IMR-90 (cell line): ENCODE results near the gene DBN1. TPM values are rescaled to one million over a fixed set of nuclear protein-coding genes. Genes with fewer than 3 reads are reported as not detected.

Source experiments
- ATAC-seq: fragments of 200-7000 bp; cut with Tn5 transposase; 2 replicates; pipeline ENCODE4 v1.9.1; 2020; ENCODE audit warnings: low read depth, mild to moderate bottlenecking, moderate library complexity
- BruUV-seq: library from RNA; stranded (reverse); fragments of 400-500 nt; replicated peaks from 2 replicates; lab custom pipeline; 2021; lab: Mats Ljungman, UMichigan
- CTCF ChIA-PET: fragments of 300-600 bp; formaldehyde crosslinking; extraction: SDS; loops from one replicate; lab custom pipeline; 2021; ENCODE audit warnings: antibody characterized with exemption; lab: Yijun Ruan, JAX
- POLR2A ChIA-PET: fragments of 300-600 bp; sonication (Branson Sonifier 250); formaldehyde crosslinking; loops from one replicate; lab custom pipeline; 2022; ENCODE audit warnings: antibody characterized with exemption; ENCODE audit not compliant: unreplicated experiment; lab: Charles Lee
- DNase-seq: peaks from one replicate; pipeline ENCODE4 v3.0.0; 2013
- H2AFZ ChIP-seq: replicated peaks from 2 replicates; pipeline ENCODE3; 2013; ENCODE audit warnings: low read length, mild to moderate bottlenecking; ENCODE audit not compliant: poor library complexity
- H2AK5ac ChIP-seq: 2 replicates; pipeline ENCODE4 v1.6.1; 2013; ENCODE audit warnings: low read depth, low read length, inconsistent platforms
- H2AK9ac ChIP-seq: replicated peaks from 2 replicates; pipeline ENCODE3; 2013; ENCODE audit warnings: mild to moderate bottlenecking, low read depth, low read length, moderate library complexity; ENCODE audit not compliant: poor library complexity
- H2BK120ac ChIP-seq: 2 replicates; pipeline ENCODE4 v1.6.1; 2013; ENCODE audit warnings: low read depth, low read length, inconsistent platforms
- H2BK15ac ChIP-seq: 3 replicates; pipeline ENCODE4 v1.6.1; 2013; ENCODE audit warnings: low read depth, low read length, inconsistent platforms
- H2BK20ac ChIP-seq: 2 replicates; pipeline ENCODE4 v1.6.1; 2013; ENCODE audit warnings: low read depth, mild to moderate bottlenecking, inconsistent platforms, low read length, moderate library complexity
- H2BK5ac ChIP-seq: 2 replicates; pipeline ENCODE4 v1.6.1; 2013; ENCODE audit warnings: mild to moderate bottlenecking, low read depth, low read length, inconsistent platforms; ENCODE audit not compliant: poor library complexity, severe bottlenecking
- H3K14ac ChIP-seq: replicated peaks from 2 replicates; pipeline ENCODE4 v1.6.1; 2013; ENCODE audit warnings: low read depth, low read length, inconsistent platforms
- H3K18ac ChIP-seq: 2 replicates; pipeline ENCODE4 v1.6.1; 2013; ENCODE audit warnings: low read depth, low read length, control low read depth
- H3K23ac ChIP-seq: 2 replicates; pipeline ENCODE4 v1.6.1; 2013; ENCODE audit warnings: low read depth, low read length, inconsistent platforms
- H3K27ac ChIP-seq: 2 replicates; pipeline ENCODE4 v1.5.1; 2013; ENCODE audit warnings: mild to moderate bottlenecking, control low read depth, low read length; ENCODE audit not compliant: insufficient read depth
- H3K27me3 ChIP-seq: 2 replicates; pipeline ENCODE4 v1.6.1; 2013; ENCODE audit warnings: low read length; ENCODE audit not compliant: control insufficient read depth, insufficient read depth
- H3K36me3 ChIP-seq: 2 replicates; pipeline ENCODE4 v1.6.1; 2013; ENCODE audit warnings: low read length, mixed read lengths; ENCODE audit not compliant: control insufficient read depth, insufficient read depth
- H3K4ac ChIP-seq: 2 replicates; pipeline ENCODE4 v1.6.1; 2013; ENCODE audit warnings: low read depth, low read length, inconsistent platforms
- H3K4me1 ChIP-seq: 2 replicates; pipeline ENCODE4 v1.6.1; 2013; ENCODE audit warnings: low read length, mixed read lengths; ENCODE audit not compliant: control insufficient read depth, insufficient read depth
- H3K4me2 ChIP-seq: 2 replicates; pipeline ENCODE4 v1.6.1; 2013; ENCODE audit warnings: low read depth, mild to moderate bottlenecking, control low read depth, low read length, moderate library complexity
- H3K4me3 ChIP-seq: 2 replicates; pipeline ENCODE4 v1.5.1; 2013; ENCODE audit warnings: low read depth, mild to moderate bottlenecking, control low read depth, low read length, moderate library complexity; ENCODE audit not compliant: insufficient read depth
- H3K56ac ChIP-seq: 2 replicates; pipeline ENCODE4 v1.6.1; 2013; ENCODE audit warnings: low read length, inconsistent platforms; ENCODE audit not compliant: insufficient read depth; ENCODE audit errors: extremely low read depth
- H3K79me1 ChIP-seq, 2 experiments: 2 replicates each; pipeline ENCODE4 v1.6.1; 2013; ENCODE audit warnings: low read length in 2 of 2, inconsistent platforms in 1 of 2, low read depth in 1 of 2
- H3K9ac ChIP-seq: 2 replicates; pipeline ENCODE4 v1.6.1; 2013; ENCODE audit warnings: low read depth, low read length, control low read depth
- H3K9me1 ChIP-seq: 2 replicates; pipeline ENCODE4 v1.6.1; 2013; ENCODE audit warnings: low read length, inconsistent platforms; ENCODE audit not compliant: insufficient read depth
- H3K9me3 ChIP-seq: 2 replicates; pipeline ENCODE4 v1.6.1; 2013; ENCODE audit warnings: low read length; ENCODE audit not compliant: control insufficient read depth, insufficient read depth
- H4K20me1 ChIP-seq: 2 replicates; pipeline ENCODE4 v1.6.1; 2013; ENCODE audit warnings: low read length, inconsistent platforms; ENCODE audit not compliant: insufficient read depth
- H4K5ac ChIP-seq: 2 replicates; pipeline ENCODE4 v1.6.1; 2013; ENCODE audit warnings: mild to moderate bottlenecking, low read depth, low read length, control low read depth
- H4K8ac ChIP-seq, 2 experiments: 2 replicates each; pipeline ENCODE4 v1.6.1; 2013; ENCODE audit warnings: low read depth in 2 of 2, low read length in 2 of 2, control low read depth in 1 of 2, inconsistent platforms in 1 of 2
- H4K91ac ChIP-seq: 2 replicates; pipeline ENCODE4 v1.6.1; 2013; ENCODE audit warnings: low read depth, low read length, inconsistent platforms; ENCODE audit not compliant: insufficient read depth
- BHLHE40 ChIP-seq: fragments of 150-350 bp; IDR thresholded peaks from 2 replicates; pipeline ENCODE4 v1.6.1; 2016; ENCODE audit warnings: mild to moderate bottlenecking, low read depth, low read length
- CEBPB ChIP-seq: IDR thresholded peaks from 2 replicates; pipeline ENCODE4 v1.6.1; 2012; ENCODE audit warnings: low read depth, low read length, improper control_type of control experiment
- CHD1 ChIP-seq: IDR thresholded peaks from 2 replicates; pipeline ENCODE4 v1.6.1; 2012; ENCODE audit warnings: low read depth, low read length, improper control_type of control experiment
- FOS ChIP-seq: fragments of 150-350 bp; IDR thresholded peaks from 2 replicates; pipeline ENCODE4 v1.6.1; 2016; ENCODE audit warnings: low read depth, low read length
- MAFK ChIP-seq: IDR thresholded peaks from 2 replicates; pipeline ENCODE4 v1.6.1; 2012; ENCODE audit warnings: low read depth, low read length, improper control_type of control experiment
- NFE2L2 ChIP-seq: fragments of 150-350 bp; IDR thresholded peaks from 2 replicates; pipeline ENCODE4 v1.6.1; 2016; ENCODE audit warnings: low read depth, mild to moderate bottlenecking, low read length
- POLR2A ChIP-seq: IDR thresholded peaks from 2 replicates; pipeline ENCODE4 v1.6.1; 2012; ENCODE audit warnings: mild to moderate bottlenecking, low read depth, low read length
- RFX5 ChIP-seq: IDR thresholded peaks from 2 replicates; pipeline ENCODE4 v1.8.0; 2012; ENCODE audit warnings: low read depth, mild to moderate bottlenecking, low read length, moderate library complexity
- WGBS, 2 experiments: methylation state at CpG; one replicate each; pipeline versions ENCODE4 v1.1.5 to v1.1.7; 2013; ENCODE audit warnings: missing lambda C conversion rate in 2 of 2; ENCODE audit not compliant: insufficient read length in 1 of 2; ENCODE audit errors: extremely low coverage in 2 of 2; 5-methylcytosine and 5-hydroxymethylcytosine counted together
- dilution Hi-C: fragments of 300-500 bp; cut with HindIII; formaldehyde crosslinking; loops from one replicate; pipeline ENCODE4 v1.14.3; 2018; ENCODE audit warnings: low sequenced_read_pairs; ENCODE audit not compliant: unreplicated experiment
- in situ Hi-C: fragments of 300-500 bp; cut with MboI; formaldehyde crosslinking; loops from 3 replicates; pipeline ENCODE4 v1.14.3; 2019; ENCODE audit warnings: low sequenced_read_pairs, inconsistent platforms, mixed read lengths
- intact Hi-C: fragments of 100-400 bp; cut with micrococcal nuclease; formaldehyde crosslinking; loops from 2 replicates; pipeline ENCODE4 v1.10.0; 2022
- polyA plus RNA-seq, 3 experiments: library from polyadenylated mRNA; depleted of rRNA; stranded (reverse); fragments of >200 nt; gene quantifications; 2 replicates each; pipeline ENCODE4 v1.2.3, GENCODE V29; 2012; ENCODE audit warnings: low replicate concordance in 1 of 3
- total RNA-seq: library from RNA; depleted of rRNA; stranded (reverse); fragments of >200 nt; gene quantifications from 2 replicates; pipeline ENCODE4 v1.2.3, GENCODE V29; 2012
- TF ChIP-seq, protein P1 (sequence below): fragments of 150-350 bp; IDR thresholded peaks from 2 replicates; pipeline ENCODE4 v1.6.1; 2016; ENCODE audit warnings: low read depth, mild to moderate bottlenecking, low read length, moderate library complexity, borderline replicate concordance
- TF ChIP-seq, protein P2 (sequence below): conservative IDR thresholded peaks from 2 replicates; pipeline ENCODE4 v1.5.1; 2012; ENCODE audit warnings: mild to moderate bottlenecking, low read depth, low read length, improper control_type of control experiment

DBN1 gene
- total and polyA plus RNA-seq, 2 of the 4 experiments (the other 2 are of a cell fraction), result 122 to 187 TPM

DNA sequence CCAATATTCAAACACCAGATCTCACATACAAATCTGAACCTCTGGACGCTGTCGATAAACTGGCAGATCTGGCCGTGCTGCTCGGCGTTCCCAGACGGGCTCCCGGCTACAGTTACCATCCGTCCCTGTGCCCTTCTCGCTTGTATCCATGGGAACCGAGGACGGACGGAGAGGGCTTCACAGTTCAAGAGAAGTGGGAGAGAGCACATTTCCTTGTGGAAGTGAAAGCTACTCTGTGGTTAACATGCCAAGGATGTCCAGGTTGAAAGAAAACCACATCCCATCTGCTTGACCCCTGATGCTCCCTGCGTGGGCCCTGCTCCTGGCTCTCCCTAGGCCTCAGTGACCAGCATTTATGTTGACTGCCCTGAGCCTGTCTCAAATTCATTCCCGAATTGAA is 6.3 kb upstream of the DBN1 start:
- CTCF ChIA-PET, result no interaction called here
- Histone ChIP-seq H3K9ac (no peak overlapping the region), H3K4me3 (no peak overlapping the region), H4K20me1 (peaks cover 67% of the 10 kb centered on the region), H2BK120ac (no peak overlapping the region), H3K4ac (peak overlapping the region; percentile 9; the same call in 1 of the 2 replicates), H2AK9ac (peak overlapping the region; percentile 0), H2AFZ (no peak overlapping the region), H2BK20ac (no peak overlapping the region), H3K23ac (no peak overlapping the region; the same call in 1 of the 2 replicates), H3K36me3 (peaks cover 44% of the 10 kb centered on the region), H4K8ac (peak overlapping the region in 1 of 2 experiments; percentile 7; a peak in 1 of 4 replicates), H3K79me1 (peaks cover 11 to 36% of the 10 kb centered on the region in 2 experiments), H3K14ac (no peak overlapping the region), H3K9me1 (peaks cover 18% of the 10 kb centered on the region; the same call in 1 of the 2 replicates), H2BK5ac (no peak overlapping the region), H2BK15ac (no peak overlapping the region), H3K4me1 (peaks cover 25% of the 10 kb centered on the region), H2AK5ac (peak overlapping the region; percentile 10; the same call in 1 of the 2 replicates), H3K18ac (no peak overlapping the region), H3K56ac (no peak overlapping the region), H4K5ac (no peak overlapping the region), H3K27ac (peak overlapping the region; percentile 5; the same call in 1 of the 2 replicates), H4K91ac (no peak overlapping the region), H3K9me3 (no peaks in the 10 kb centered on the region), H3K4me2 (no peak overlapping the region), H3K27me3 (no peaks in the 10 kb centered on the region)
- BruUV-seq, result no TSS peak
- WGBS, 2 experiments, result 50% methylated on average over 1 of the region's 14 CpGs; no CpG with 5 or more reads in 1 of the 2 experiments
- intact Hi-C loops, result no loop called here
- ATAC-seq, result no peak
- DNase-seq, result peak; percentile 71
- dilution Hi-C loops, result no loop called here
- TF ChIP-seq MAFK (no peak), BHLHE40 (no peak), NFE2L2 (no peak), FOS (no peak), CHD1 (no peak), CEBPB (no peak), POLR2A (no peak; the same call in 1 of the 2 replicates), RFX5 (no peak)
- TF ChIP-seq, protein P1, sequence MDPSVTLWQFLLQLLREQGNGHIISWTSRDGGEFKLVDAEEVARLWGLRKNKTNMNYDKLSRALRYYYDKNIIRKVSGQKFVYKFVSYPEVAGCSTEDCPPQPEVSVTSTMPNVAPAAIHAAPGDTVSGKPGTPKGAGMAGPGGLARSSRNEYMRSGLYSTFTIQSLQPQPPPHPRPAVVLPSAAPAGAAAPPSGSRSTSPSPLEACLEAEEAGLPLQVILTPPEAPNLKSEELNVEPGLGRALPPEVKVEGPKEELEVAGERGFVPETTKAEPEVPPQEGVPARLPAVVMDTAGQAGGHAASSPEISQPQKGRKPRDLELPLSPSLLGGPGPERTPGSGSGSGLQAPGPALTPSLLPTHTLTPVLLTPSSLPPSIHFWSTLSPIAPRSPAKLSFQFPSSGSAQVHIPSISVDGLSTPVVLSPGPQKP, result no peak
- TF ChIP-seq, protein P2, sequence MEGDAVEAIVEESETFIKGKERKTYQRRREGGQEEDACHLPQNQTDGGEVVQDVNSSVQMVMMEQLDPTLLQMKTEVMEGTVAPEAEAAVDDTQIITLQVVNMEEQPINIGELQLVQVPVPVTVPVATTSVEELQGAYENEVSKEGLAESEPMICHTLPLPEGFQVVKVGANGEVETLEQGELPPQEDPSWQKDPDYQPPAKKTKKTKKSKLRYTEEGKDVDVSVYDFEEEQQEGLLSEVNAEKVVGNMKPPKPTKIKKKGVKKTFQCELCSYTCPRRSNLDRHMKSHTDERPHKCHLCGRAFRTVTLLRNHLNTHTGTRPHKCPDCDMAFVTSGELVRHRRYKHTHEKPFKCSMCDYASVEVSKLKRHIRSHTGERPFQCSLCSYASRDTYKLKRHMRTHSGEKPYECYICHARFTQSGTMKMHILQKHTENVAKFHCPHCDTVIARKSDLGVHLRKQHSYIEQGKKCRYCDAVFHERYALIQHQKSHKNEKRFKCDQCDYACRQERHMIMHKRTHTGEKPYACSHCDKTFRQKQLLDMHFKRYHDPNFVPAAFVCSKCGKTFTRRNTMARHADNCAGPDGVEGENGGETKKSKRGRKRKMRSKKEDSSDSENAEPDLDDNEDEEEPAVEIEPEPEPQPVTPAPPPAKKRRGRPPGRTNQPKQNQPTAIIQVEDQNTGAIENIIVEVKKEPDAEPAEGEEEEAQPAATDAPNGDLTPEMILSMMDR, result no peak
- POLR2A ChIA-PET, result interaction anchor here (0.6 kb wide), 1 partner anchor 499 kb away, joined by 3 read pairs; no protein-coding TSS in a partner anchor
- in situ Hi-C loops, result no loop called here
